Measurements from ENCODE around the gene CLCN5.

Gene CLCN5

DNA sequence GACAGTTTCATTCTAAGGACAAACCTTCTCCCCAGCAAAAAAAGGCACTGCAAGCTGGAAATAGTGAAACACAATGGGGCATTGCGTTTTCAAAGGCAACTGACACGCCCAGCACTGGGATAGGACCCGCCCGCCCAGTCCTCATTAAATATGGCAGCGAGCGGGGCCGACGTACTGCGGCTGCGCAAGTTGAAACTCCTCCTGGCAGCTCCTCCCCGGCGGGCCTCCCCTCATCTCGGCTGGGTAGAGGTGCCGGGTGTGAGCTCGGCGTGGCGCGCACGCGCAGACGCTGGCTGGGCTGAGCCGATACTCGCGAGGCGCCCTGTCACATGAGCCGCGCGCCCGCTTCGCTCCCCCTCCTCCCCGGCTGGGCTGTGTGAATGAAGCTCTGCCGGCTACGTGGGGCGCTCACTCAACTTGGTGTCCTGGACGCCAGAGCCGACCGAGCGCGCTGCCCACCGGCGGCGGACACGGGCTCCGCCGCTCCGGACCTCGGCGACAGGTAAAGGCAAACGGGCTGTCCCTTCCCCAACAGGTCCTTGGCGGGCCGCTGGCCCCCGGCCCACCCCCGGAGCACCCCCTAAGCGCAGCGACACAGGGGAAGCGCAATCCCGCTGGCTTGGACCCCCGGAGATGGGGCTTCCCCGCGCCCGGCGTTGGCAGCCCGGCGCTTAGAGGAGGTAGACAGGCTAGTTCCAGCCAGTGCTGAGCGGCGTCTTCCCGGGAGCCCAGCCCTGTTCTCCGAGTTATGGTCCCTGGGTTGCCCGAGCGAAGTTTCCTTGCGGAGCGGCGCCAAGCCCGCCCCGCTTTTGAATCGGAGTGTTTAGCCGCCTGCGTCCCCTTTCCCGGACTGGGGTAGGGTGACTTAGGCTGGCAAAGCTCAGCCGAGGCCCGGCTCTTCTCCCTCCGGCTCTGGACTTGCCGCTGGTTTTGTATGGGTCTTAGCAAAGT is at the start of gene CLCN5:
TSS of gene CLCN5 (plus strand) at position 306 of the 951 bp plus-strand sequence. CDS start 2,703 bp downstream, outside the sequence.
- in situ Hi-C loops (cut with MboI; ENCODE audit: low sequenced_read_pairs), result loop anchor here (25.0 kb wide), 1 partner anchor 665 kb away; no protein-coding TSS in a partner anchor

DNA sequence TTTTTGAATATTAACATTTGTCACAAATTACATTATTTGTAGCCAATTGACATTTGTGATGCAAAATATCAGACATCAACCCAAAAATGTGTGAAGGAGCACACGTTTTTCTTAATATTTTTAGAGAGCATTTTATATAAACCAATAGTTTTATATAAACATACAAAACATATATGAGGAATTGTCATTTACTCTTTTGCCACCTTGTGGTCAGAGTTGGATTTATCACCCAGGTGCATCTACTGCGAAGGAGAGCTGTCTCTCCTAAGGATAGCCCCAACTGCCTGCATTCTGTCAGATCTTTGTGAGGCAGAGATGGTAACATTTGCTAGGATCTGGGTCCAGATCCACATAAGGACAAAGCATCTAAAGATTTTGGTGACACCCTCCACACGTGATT is 45.6 kb upstream of the CLCN5 start:
- in situ Hi-C loops (cut with MboI; ENCODE audit: low sequenced_read_pairs), result no loop called here

DNA sequence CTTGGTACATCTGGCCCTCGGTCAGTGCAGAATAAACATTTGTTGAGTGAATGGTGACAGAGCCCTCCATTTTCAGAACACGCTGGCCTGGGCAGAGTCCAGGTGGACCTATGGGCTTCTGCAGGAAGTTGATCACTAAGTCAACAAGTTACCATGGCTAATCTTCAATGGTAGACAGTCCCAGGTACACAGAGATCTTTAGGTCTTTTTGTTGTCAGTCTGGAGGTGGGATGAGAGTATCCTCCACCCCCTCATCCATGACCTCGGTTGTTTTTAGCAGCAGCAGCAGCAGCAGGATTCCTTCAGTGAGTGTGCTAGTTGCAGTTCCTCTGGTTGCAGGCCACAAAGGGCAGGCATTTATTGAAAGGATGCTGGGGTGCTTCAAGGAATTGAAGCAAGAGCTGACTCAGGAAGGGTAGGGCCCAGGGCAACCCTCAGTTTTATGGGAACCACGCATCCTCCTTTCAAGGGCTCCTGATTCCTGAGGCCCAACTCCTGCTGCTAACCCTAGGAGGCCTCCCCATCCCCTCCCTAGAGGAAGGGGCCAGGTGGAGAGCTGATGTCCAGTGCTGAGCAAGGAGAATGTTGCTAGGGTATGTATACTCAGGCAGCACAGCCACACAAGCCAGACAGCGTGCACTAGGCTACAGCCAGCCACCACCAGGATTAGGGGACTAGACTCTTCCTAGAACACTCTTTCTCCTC is 44.8 kb upstream of the CLCN5 start:
- in situ Hi-C loops (cut with MboI; ENCODE audit: low sequenced_read_pairs), result no loop called here

DNA sequence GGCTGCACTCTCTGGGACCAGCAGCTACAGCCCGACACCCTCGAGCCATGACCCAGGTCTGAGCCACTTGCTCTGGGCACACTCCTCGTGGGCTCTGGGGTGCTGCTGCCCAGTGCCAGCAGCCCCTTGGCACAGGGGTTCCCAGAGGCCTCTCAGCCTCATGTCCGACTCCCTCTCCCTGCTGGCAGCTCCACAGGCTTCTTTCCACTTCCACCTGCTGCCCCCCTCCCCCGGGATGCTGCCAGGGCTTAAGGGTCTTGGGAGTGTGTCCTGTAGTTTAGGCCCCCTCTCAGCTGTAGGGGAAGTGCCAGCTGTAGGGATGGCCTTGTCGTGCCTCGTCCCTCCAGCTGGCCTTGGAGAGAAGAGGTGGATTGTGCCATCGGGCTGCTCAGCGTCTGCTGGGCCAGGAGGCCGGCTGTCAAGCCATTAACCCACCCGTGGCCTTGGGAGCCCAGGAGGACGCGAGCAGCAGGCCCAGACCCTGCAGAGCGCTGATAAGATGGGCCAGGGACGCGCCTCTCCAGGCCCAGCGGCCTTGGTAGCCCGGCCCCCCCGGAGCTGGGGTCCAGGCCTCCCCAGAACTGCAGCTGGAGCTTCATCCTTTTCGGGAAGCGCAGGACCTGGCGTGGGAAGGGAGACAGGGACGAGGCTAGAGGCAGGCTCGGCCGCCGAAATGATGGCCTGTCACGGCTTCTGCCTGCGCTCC is 44.1 kb upstream of the CLCN5 start:
- in situ Hi-C loops (cut with MboI; ENCODE audit: low sequenced_read_pairs), result no loop called here

DNA sequence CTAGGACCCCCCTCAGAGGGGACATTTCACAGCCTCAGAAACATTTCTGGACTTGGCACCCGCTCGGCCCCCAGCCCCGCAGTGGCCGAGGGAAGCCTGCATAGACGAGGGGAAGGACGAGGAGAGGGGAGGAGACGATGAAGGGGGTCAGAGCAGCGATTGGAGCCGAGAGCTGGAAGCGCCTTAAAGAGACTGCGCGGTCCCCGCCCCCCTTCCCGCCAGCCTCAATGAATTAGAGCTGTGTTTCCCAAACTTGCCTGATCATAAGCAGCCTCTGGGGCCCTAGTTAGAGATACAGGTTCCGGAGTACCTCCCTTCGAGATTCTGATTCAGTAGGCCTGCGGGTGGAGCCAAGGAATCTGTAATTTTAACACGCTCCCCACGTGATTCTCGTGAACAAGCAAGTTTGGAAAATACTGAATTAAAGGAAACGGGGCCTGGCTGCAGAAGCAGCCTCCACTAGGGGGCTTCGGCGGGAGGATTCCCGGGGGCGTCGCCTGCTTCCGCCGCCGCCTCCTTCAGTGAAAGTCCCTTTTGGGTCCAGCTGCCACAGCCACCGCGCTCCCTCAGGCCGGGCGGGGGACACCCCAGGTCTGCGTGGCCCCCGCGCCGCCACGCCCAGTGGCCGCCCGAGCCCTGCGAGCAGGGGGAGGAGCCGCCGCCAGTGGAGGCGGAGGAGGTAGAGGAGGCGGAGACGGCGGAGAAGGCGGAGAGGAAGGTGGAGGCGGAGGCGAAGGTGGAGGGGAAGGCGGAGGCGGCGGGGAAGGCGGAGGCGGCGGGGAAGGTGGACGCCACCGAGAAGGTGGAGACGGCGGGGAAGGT is 43.4 kb upstream of the CLCN5 start, which contains the start of gene USP27X:
TSS of gene USP27X (plus strand) at position 651 of the 822 bp plus-strand sequence. CDS start 824 bp downstream, outside the sequence.
- in situ Hi-C loops (cut with MboI; ENCODE audit: low sequenced_read_pairs), result no loop called here

DNA sequence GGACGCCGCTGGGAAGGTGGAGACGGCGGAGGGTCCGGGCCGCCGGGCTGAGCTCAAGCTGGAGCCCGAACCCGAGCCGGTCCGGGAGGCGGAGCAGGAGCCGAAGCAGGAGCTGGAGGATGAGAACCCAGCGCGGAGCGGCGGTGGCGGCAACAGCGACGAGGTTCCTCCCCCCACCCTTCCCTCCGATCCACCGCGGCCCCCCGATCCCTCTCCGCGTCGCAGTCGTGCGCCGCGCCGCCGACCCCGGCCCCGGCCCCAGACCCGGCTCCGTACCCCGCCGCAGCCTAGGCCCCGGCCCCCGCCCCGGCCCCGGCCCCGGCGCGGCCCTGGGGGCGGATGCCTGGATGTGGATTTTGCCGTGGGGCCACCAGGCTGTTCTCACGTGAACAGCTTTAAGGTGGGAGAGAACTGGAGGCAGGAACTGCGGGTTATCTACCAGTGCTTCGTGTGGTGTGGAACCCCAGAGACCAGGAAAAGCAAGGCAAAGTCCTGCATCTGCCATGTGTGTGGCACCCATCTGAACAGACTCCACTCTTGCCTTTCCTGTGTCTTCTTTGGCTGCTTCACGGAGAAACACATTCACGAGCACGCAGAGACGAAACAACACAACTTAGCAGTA is 42.6 kb upstream of the CLCN5 start:
- in situ Hi-C loops (cut with MboI; ENCODE audit: low sequenced_read_pairs), result no loop called here

DNA sequence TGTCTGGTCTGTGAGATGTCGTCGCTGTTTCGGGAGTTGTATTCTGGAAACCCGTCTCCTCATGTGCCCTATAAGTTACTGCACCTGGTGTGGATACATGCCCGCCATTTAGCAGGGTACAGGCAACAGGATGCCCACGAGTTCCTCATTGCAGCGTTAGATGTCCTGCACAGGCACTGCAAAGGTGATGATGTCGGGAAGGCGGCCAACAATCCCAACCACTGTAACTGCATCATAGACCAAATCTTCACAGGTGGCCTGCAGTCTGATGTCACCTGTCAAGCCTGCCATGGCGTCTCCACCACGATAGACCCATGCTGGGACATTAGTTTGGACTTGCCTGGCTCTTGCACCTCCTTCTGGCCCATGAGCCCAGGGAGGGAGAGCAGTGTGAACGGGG is 41.7 kb upstream of the CLCN5 start:
- in situ Hi-C loops (cut with MboI; ENCODE audit: low sequenced_read_pairs), result no loop called here

DNA sequence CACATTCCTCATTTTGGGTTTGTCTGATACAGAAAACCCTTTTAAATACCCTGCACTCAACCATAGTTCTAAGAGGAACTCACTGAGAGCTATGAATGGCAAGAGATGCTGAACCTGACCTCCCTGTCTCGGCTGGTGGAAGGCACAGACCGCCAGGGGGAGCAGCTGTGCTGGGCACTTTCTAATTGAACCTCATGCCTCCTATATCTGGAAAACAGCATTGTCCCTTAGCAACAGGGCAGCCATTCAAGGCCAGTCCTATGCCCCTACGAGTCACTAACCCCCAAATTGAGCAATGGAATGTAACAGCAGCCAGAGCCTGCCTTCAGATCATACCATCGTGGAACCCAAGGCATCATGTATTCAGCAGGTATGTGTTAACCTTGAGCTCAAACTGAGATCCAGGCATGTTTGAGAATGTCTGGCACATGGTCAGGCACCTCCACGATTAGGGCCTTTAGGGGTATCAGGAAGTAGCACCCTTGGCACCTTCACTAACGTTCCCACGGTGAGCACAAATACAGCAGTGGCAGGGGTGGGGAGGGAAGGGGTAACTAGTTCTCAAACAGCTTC is 38.0 kb upstream of the CLCN5 start:
- in situ Hi-C loops (cut with MboI; ENCODE audit: low sequenced_read_pairs), result no loop called here

DNA sequence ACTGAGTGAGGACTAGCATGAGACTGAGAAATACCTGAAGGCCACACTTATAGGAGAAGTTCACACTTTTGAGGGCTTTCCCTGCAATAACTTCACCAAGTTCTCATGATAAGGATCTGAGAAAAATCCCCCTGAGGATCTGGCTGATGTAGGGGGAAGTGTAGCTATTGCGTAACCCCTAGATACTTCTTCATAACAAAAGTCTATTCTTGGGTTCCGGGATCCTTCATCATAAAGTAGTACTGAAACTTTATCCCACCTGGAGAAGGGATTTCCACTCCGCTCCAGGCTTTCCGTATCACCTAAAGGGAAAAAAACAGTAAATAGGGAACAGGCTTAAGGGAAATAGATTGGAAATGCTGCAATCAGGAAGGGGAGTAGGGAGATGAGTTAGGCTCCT is 29.9 kb upstream of the CLCN5 start:
- in situ Hi-C loops (cut with MboI; ENCODE audit: low sequenced_read_pairs), result no loop called here

DNA sequence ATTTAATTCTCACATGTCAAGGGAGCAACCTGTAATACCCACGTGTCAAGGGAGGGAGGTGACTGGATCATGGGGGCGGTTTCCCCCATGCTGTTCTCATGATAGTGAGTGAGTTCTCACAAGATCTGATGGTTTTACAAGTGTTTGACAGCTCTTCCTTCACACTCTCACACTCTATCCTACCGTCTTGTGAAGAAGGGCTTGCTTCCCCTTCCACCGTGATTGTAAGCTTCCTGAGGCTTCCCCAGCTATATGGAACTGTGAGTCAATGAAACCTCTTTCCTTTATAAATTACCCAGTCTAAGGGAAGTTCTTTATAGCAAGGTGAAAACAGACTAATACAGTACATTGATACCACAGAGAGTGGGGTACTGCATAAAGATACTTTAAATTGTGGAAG is 25.4 kb upstream of the CLCN5 start:
- in situ Hi-C loops (cut with MboI; ENCODE audit: low sequenced_read_pairs), result no loop called here

DNA sequence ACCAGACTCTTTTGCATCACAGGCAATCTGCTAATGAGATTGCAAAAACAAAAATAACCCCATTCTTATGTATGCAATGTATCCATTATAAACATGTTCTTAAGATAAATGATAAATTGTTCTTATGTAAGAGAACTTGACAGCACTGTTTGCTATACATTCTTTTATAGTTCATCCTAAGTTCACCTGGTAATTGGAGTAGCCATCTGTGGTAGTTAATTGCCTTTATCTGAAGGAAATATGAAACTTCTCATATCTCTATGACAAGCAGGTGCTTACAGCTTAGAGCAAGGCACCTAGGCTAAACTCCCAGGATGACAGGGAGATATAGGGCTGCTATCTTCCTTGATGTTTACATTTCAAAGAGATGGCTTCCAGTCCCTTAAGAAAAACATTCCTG is 21.3 kb upstream of the CLCN5 start:
- in situ Hi-C loops (cut with MboI; ENCODE audit: low sequenced_read_pairs), result loop anchor here (25.0 kb wide), 1 partner anchor 686 kb away; no protein-coding TSS in a partner anchor

DNA sequence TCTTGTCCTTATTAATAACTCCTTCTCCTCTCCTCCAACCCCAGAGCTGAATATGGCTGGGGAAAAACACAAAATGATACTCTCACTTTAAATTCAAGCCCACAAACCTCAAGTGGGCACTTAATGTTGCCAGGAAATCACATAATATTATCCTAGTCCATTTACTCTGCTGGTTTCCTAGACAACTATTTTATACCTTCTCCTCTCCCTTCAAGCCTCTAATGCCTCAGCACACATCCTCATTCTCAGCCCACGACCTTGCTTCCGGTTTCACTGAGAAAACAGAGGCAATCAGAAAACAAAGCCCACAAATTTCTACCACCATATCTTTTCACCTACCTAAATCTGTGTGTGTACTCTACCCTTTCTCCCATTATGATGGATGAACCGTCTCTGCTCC is 12.1 kb upstream of the CLCN5 start:
- in situ Hi-C loops (cut with MboI; ENCODE audit: low sequenced_read_pairs), result loop anchor here (25.0 kb wide), 1 partner anchor 677 kb away; no protein-coding TSS in a partner anchor

DNA sequence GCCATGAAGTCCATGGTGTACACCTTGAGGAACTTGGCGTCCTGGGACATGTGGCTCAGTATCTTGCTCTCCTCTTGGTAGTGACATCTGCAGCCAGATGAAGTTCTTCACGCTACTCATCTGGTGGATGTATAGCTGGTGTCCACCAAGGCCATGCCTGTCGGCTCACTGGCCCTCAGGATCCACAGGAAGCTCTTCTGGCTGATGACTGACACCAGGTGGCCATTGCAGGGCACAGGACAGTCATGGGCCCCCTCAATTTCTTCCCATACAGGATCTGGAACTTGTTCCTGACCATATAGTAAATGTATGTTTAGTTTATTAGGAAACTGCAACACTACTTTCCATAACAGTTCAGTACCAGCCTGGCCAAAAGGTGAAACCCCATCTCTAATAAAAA is 10.3 kb upstream of the CLCN5 start:
- in situ Hi-C loops (cut with MboI; ENCODE audit: low sequenced_read_pairs), result loop anchor here (25.0 kb wide), 1 partner anchor 675 kb away; no protein-coding TSS in a partner anchor

DNA sequence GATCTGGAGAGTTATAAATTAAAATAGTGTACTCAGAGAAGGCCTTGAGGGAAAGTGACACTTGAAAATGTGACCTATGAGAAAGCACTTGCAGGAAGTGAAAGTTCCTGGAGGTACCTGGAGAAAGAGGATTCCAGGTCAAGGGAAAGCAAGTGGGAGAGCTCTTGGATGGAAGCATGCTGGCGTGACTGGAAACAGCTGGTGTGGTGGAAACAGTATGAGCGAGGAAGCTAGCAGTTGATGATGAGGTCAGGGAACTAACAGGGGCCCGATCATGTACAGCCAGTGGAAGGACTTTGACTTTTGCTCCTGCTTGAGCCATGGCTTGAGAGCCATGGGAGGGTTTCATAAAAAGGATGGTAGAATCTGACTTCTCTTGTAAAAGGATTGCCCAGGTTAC is 9.5 kb upstream of the CLCN5 start:
- in situ Hi-C loops (cut with MboI; ENCODE audit: low sequenced_read_pairs), result loop anchor here (25.0 kb wide), 1 partner anchor 674 kb away; no protein-coding TSS in a partner anchor

DNA sequence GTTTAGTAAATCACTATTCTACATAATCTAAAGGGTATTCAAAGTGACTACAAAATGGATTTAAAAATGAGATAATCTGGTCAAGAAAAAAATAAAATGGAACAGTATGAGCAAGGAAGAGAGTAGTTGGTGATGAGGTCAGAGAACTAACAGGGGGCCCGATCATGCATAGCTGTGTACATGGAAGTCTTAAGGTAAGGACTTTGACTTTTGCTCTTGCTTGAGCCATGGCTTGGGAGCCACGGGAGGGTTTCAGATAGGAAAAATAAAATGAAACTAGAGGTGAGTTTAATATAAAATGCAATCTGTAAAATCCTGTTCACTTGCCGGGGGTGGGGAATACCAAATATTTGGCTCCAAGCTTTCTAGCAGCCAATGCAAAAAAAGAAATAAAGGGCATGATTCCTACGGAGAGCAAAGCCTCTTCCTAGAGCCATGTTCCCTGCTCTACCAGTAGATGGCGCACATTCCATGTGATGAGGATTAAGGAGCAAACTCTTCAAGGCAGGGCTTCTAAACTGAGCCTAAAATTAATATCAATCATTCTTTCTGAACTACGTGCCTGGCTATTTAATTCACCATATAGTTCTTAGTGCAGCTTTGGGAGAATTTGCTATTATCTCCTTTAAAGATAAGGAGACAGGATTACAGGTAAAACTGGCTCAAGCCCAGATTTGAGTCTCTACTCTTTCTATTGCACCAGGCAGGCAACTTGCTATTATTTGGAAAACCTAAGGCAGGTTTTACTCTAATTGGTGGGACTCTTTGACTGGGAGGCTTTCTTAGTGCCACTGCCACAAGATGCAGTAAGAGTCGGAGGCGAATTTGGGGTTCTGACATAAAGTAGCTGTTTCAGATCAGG is 6.8 kb upstream of the CLCN5 start:
- in situ Hi-C loops (cut with MboI; ENCODE audit: low sequenced_read_pairs), result loop anchor here (25.0 kb wide), 1 partner anchor 672 kb away; no protein-coding TSS in a partner anchor

DNA sequence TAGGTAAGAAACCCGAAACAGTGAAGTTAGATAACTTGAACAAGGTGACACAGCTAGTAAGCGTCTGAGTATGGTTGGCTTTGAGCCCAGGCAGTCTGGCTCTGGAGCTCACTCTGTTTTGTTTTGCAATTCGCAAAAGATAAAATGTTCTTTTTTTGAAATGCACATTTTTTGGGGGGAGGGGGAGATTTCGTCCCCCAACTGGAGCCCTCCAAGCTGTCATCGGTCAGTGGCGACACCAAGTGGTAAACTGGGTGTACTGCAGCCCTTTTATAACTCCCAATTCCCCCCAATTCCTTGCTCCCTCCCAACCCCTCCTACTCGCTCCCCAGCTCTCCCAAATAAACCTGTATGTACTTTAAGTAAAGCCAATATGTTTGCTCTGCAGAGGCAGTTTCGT is 2.8 kb upstream of the CLCN5 start:
- in situ Hi-C loops (cut with MboI; ENCODE audit: low sequenced_read_pairs), result loop anchor here (25.0 kb wide), 1 partner anchor 668 kb away; no protein-coding TSS in a partner anchor

DNA sequence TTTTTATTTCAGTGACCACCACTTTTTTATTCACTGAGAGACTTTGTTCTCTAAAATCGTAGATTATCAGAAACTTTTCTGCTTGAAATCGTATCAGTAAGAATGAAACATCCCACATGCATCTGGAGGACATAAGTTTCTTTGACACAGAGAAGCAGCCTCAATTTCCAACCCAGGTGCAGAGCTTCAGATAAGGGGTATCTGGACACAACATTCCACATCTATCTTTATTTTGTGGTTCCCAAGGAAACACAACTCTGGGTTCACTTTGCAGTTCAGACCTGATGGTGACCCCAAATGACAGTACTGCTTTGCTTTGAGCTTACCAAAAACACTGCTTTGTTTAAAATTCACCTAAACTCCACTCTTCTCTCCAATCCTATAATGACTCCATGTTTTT is 1.3 kb upstream of the CLCN5 start:
- in situ Hi-C loops (cut with MboI; ENCODE audit: low sequenced_read_pairs), result loop anchor here (25.0 kb wide), 1 partner anchor 666 kb away; no protein-coding TSS in a partner anchor

DNA sequence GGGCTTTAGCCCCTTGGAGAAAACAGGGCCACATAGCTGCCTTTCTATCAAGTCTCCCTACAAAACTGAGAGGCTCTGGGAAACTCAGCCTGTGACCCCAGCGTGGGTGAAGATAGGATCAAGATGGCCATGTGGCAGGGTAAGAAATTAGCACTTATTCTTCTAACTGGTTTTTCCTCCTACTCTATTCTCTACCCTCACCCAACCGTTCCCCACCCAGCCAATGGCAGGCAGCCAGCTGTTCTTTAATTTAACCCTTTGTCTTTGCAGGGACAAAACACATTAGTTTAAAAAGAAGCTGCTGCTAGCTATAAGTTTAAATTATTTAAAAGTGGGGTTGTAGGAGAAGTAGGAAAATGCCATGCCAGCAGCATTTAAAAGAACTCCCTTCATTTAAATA is 2.8 kb downstream of the CLCN5 start:
- in situ Hi-C loops (cut with MboI; ENCODE audit: low sequenced_read_pairs), result no loop called here

Data from HL-60/S4 treated with retinoic acid at 250 ng/mL for 4 days and 3 days (cell line).